Upper lobe of left lung (tissue), 6 donors: Measurements from ENCODE around the gene CENPN. TPM values are rescaled to one million over a fixed set of nuclear protein-coding genes. Genes with fewer than 3 reads are reported as not detected.

Experiments used
- ATAC-seq, 2 donors: fragments of 200-7000 bp; cut with Tn5 transposase; one replicate each; pipeline ENCODE4 v1.9.1; 2022; ENCODE audit warnings: mild to moderate bottlenecking in 2 of 2, moderate library complexity in 2 of 2; ENCODE audit not compliant: low FRiP score in 2 of 2
- DNase-seq, 2 donors: peaks; one replicate each; pipeline ENCODE4 v3.0.0-alpha.2; 2019 to 2020
- H3K27ac ChIP-seq, 4 donors: fragments of 200-600 bp; sonication (generic); one replicate each; pipeline ENCODE4 v1.5.1; 2016 to 2019
- H3K27me3 ChIP-seq, 4 donors: fragments of 200-600 bp; sonication (generic); one replicate each; pipeline ENCODE4 v1.5.1; 2017 to 2019
- H3K36me3 ChIP-seq, 4 donors: fragments of 200-600 bp; sonication (generic); one replicate each; pipeline ENCODE4 v1.5.1; 2016 to 2019
- H3K4me1 ChIP-seq, 4 donors: fragments of 200-600 bp; sonication (generic); one replicate each; pipeline ENCODE4 v1.5.1; 2018 to 2019
- H3K4me3 ChIP-seq, 4 donors: fragments of 200-600 bp; sonication (generic); one replicate each; pipeline ENCODE4 v1.5.1; 2017 to 2019; ENCODE audit warnings: mild to moderate bottlenecking in 2 of 4, moderate library complexity in 1 of 4
- H3K9me3 ChIP-seq, 4 donors: fragments of 200-600 bp; sonication (generic); one replicate each; pipeline ENCODE4 v1.5.1; 2018 to 2019
- CTCF ChIP-seq, 6 experiments: fragments of 450-650 bp in 4 of 6; fragments of 200-600 bp in 2 of 6; sonication (generic) in 2 of 6; IDR thresholded peaks; one replicate each; pipeline ENCODE4 v1.5.1; 2016 to 2019; ENCODE audit warnings: antibody characterized with exemption in 6 of 6
- EP300 ChIP-seq, 4 donors: sonication (generic); formaldehyde crosslinking; IDR thresholded peaks; one replicate each; pipeline ENCODE4 v1.5.1; 2017; ENCODE audit warnings: antibody characterized with exemption in 4 of 4, control low read depth in 2 of 4
- POLR2A ChIP-seq, 4 donors: fragments of 450-650 bp; IDR thresholded peaks; one replicate each; pipeline ENCODE4 v1.5.1; 2016 to 2017; ENCODE audit warnings: antibody characterized with exemption in 4 of 4, mild to moderate bottlenecking in 2 of 4
- POLR2AphosphoS5 ChIP-seq, 2 donors: sonication (generic); formaldehyde crosslinking; IDR thresholded peaks; one replicate each; pipeline ENCODE4 v1.5.1; 2017; ENCODE audit warnings: antibody characterized with exemption in 2 of 2
- WGBS, 2 donors: methylation state at CpG; one replicate each; pipeline ENCODE4 v1.1.5; 2017 to 2018; 5-methylcytosine and 5-hydroxymethylcytosine counted together
- total RNA-seq, 6 donors: library from RNA; depleted of rRNA in 4 of 6; stranded (reverse); fragments of >200 nt in 4 of 6; gene quantifications; one replicate each; pipeline versions ENCODE4 v1.1.0 to v1.2.1, GENCODE V29; 2016 to 2021
- donor health status: DM: no; HTN: no; CAD: no; lungs with moderate emphysema.
- donor health status: DM: no; HTN: yes; CAD: no; lungs with severe emphysema.

Gene CENPN
- total RNA-seq, 6 donors from 2014 or later: 3.1 to 10.9 (median 7.1) TPM

DNA sequence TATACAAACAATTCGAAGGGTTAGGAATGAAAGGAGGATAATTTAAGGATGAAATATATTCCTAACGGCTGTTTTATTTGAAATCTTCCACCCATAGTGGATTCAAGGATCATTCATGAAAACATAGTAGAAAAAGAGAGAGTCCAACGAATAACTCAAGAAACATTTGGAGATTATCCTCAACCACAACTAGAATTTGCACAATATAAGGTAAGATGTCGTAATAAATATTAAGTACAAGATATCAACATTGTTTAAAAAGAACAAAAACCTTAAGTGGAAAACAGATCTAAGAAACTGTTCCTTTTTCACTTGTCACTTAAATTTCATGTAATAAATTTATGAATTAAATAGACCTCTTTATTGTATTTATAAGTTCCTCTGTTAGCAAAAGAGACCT lies 19.4 kb downstream of the CENPN start:
- no peak overlapping the region for H3K27ac ChIP-seq
- H3K9me3 ChIP-seq: no peaks in the 10 kb centered on the region
- TF ChIP-seq POLR2A (IDR thresholded peaks at IDR 0.05) (no peak), EP300 (IDR thresholded peaks at IDR 0.05) (no peak), POLR2AphosphoS5 (IDR thresholded peaks at IDR 0.05) (no peak), CTCF (IDR thresholded peaks at IDR 0.05) (no peak)
- no peak for ATAC-seq
- WGBS, 2 donors: 89 to 91% methylated on average over 4 of the region's 4 CpGs
- peaks cover 0 to 22% (median 7%) of the 10 kb centered on the region in 4 donors for H3K36me3 ChIP-seq
- H3K27me3 ChIP-seq: no peaks in the 10 kb centered on the region
- H3K4me3 ChIP-seq: no peak overlapping the region
- no peaks in the 10 kb centered on the region for H3K4me1 ChIP-seq
- no peak for DNase-seq

- no peak overlapping the region for H3K4me3 ChIP-seq
- peaks cover 0 to 4% (median 0%) of the 10 kb centered on the region in 4 donors for H3K36me3 ChIP-seq
- no peaks in the 10 kb centered on the region for H3K9me3 ChIP-seq
- DNase-seq (no peak), ATAC-seq (no peak)
- no peak overlapping the region for H3K27ac ChIP-seq
- TF ChIP-seq POLR2A (IDR thresholded peaks at IDR 0.05) (no peak), EP300 (IDR thresholded peaks at IDR 0.05) (no peak), CTCF (IDR thresholded peaks at IDR 0.05) (no peak), POLR2AphosphoS5 (IDR thresholded peaks at IDR 0.05) (no peak)
- WGBS, 2 donors: 91 to 96% methylated on average over 11 of the region's 11 CpGs
- no peaks in the 10 kb centered on the region for H3K27me3 ChIP-seq
- H3K4me1 ChIP-seq: peaks cover 0 to under 1% (median 0%) of the 10 kb centered on the region in 4 donors
These were observed 23.1 kb downstream of the CENPN start for GRCh38 chr16:81029930-81030604.

- no peaks in the 10 kb centered on the region for H3K36me3 ChIP-seq
- peak within 1 kb of the TSS; percentile 65 to 91 (median 80) for H3K4me3 ChIP-seq
- WGBS, 2 donors: 26 to 31% methylated on average over 9 to 11 of the region's 54 CpGs
- peak; percentile 95 to 99 for ATAC-seq
- DNase-seq: peak; percentile 89 to 98
- no peaks in the 10 kb centered on the region for H3K27me3 ChIP-seq
- H3K4me1 ChIP-seq: peaks cover 17 to 27% (median 21%) of the 10 kb centered on the region in 4 donors
- H3K9me3 ChIP-seq: no peaks in the 10 kb centered on the region
- TF ChIP-seq POLR2A (IDR thresholded peaks at IDR 0.05) (peak in 1 of 4 donors; percentile 52), CTCF (IDR thresholded peaks at IDR 0.05) (peak; percentile 97 to 99 (median 98)), EP300 (IDR thresholded peaks at IDR 0.05) (no peak), POLR2AphosphoS5 (IDR thresholded peaks at IDR 0.05) (peak in 1 of 2 donors; percentile 18)
- H3K27ac ChIP-seq: peak within 1 kb of the TSS in 3 of 4 donors; percentile 63 to 84 (median 80)
These were observed 28.5 kb downstream of the CENPN start, which contains the start of gene ATMIN for GRCh38 chr16:81035398-81035974. TSS of gene ATMIN (plus strand) at chr16:81035842. CDS start at chr16:81035871, 29 bp downstream.

DNA sequence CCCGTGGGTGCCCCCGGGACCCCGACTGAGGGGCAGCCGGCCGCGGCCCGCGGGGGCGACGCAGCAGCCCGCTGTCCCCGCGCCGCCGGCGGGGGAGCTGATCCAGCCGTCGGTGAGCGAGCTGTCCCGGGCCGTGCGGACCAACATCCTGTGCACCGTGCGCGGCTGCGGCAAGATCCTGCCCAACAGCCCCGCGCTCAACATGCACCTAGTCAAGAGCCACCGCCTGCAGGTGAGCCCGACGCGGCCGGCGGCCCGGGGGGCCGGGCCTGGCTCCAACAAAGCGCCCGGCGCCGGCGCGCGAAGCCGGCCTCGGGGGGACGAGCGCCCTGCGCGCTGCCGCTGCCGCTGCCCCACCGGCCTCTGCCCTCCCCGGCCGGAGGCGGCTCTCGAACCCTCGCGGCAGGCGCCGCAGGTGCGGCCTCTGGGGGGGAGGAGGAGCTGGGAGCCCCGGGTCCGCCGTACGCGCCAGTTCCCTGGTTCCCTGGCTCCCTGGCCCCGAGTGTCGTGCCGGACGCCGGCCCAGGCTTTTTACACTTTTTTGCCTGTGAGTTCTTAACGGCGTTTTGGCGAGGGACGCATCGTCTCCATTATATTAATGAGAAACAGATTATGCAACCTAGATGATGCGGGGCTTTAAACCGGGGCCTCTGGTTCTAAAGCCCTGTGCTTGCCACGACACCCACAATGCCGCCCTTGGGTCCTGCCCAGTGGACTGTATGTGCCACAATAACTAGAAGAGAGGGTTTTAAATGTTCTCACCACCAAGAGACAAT lies 29.1 kb downstream of the CENPN start:
- no peaks in the 10 kb centered on the region for H3K27me3 ChIP-seq
- TF ChIP-seq POLR2A (IDR thresholded peaks at IDR 0.05) (no peak), EP300 (IDR thresholded peaks at IDR 0.05) (no peak), POLR2AphosphoS5 (IDR thresholded peaks at IDR 0.05) (no peak), CTCF (IDR thresholded peaks at IDR 0.05) (no peak)
- H3K27ac ChIP-seq: peak overlapping the region in 3 of 4 donors; percentile 63 to 84 (median 80)
- peak overlapping the region; percentile 65 to 91 (median 80) for H3K4me3 ChIP-seq
- H3K9me3 ChIP-seq: no peaks in the 10 kb centered on the region
- 0 to 1% methylated on average over 14 to 20 of the region's 80 CpGs for WGBS, 2 donors
- H3K36me3 ChIP-seq: peaks cover 0 to 2% (median 0%) of the 10 kb centered on the region in 4 donors
- H3K4me1 ChIP-seq: peaks cover 17 to 27% (median 21%) of the 10 kb centered on the region in 4 donors
- DNase-seq (peak; percentile 28 to 91), ATAC-seq (peak in 1 of 2 donors; percentile 47)
